GM21619 (cell line): ENCODE measurements around the gene MFNG.

Source experiments
- ATAC-seq: cut with Tn5 transposase; IDR thresholded peaks from one replicate; pipeline ENCODE4 v1.9.1; 2021; ENCODE audit not compliant: unreplicated experiment

The MFNG gene

GRCh38 chr22:37453696-37454095, 32.5 kb downstream of the MFNG start:
- ATAC-seq: no peak

DNA sequence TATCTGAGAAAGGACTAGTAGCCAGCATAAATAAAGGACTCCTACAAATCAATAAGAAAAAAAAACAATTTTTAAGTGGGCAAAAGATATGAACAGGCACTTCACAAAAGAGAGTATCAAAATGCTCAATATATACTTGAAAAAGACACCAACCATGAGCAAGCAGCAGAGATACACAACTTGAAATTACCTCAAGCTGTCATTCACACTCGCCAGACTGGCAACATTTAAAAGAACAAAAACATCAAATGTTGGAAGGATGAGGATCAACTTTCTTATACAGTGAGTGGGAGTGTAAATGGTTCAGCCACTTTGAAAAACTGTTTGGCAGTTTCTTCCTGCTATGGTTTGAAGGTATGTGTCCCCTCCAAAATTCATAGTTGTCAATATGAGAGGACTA, 35.0 kb downstream of the MFNG start:
- no peak for ATAC-seq

DNA sequence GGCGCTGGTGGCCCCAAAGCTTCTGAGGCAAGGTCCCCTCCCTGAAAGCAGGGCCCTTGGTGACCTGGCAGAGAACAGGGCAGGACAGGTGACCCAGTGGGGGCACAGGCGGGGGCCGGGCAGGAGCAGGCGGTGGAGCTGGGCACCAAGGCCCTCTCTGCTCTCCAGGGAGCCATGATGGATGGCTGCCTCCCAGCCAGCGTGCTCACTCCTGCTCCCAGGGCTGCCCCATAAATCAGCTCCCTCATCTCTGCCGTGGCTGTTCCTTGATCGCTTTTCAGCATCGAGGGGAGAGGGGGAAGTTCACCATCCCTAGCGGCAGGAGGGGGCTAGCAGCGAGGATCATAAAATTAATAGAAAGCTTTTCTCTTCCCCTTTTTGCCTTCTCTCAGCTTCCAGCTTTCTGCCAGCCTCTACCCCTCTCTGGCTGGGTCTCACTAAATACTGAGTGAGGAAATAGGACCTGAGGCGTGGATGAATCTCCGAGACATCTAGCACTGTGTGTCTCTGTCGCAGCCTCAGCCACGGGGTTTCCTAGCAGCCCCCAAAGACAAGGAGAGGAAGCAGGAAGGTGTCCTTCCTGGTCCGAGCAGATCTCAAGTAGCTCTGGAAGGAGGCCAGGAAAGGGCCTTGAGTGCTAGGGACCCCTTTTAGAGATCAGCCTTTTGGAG, 36.7 kb downstream of the MFNG start:
- ATAC-seq: no peak

DNA sequence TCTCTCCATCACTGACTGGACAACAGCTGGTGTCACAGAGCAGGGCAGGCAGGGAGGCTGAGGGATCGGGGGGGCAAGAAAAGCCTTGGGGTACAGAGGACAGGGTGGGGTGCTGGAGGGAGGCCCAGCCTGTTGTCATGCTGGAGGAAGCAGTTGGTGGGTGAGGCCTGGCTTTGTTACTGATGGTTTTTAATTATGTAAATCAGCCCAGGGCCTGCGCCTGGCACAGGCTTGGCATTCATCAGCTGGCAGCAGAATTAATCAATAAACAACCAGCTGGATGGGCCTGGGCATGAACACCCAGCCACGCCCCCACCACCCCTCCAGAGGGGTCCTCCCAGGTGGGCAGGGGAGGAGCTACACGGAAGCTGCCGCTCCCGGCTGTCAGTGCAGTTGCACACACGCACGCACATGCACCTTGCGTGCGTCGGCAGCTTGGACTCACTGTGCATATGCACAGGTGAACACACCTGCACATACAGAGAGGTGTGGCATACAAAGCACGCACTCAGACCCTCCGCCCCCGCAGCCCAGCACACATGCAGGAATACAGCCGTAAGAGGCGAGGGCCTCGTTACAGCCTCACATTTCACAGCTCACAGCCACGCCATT, 37.6 kb downstream of the MFNG start:
- ATAC-seq: no peak

GRCh38 chr22:37445501-37445900, 40.7 kb downstream of the MFNG start:
- ATAC-seq: no peak

GRCh38 chr22:37443977-37444376, 42.2 kb downstream of the MFNG start:
- ATAC-seq: no peak

GRCh38 chr22:37443086-37443485, 43.1 kb downstream of the MFNG start:
- ATAC-seq: no peak

- no peak for ATAC-seq
Observed at GRCh38 chr22:37442537-37442936, 43.6 kb downstream of the MFNG start.

DNA sequence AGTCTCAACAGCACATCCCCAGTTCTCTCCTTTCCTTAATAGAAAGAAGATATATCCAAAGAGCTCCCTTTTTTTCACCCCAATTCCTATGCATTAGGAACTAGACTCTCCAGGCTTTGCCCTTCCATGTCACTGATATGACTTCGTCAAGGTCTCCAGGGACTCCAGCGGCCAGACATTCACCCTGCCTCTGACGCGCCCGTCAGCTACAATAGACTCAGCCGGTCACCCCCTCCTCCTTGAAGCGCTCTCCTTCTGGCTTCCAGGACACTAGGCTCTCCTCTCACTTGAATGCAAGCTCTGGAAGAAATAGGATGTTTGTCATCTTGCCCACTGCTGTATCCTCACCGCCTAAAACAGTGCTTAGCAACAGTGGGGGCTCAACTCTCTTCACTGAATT, 44.0 kb downstream of the MFNG start:
- ATAC-seq: no peak

DNA sequence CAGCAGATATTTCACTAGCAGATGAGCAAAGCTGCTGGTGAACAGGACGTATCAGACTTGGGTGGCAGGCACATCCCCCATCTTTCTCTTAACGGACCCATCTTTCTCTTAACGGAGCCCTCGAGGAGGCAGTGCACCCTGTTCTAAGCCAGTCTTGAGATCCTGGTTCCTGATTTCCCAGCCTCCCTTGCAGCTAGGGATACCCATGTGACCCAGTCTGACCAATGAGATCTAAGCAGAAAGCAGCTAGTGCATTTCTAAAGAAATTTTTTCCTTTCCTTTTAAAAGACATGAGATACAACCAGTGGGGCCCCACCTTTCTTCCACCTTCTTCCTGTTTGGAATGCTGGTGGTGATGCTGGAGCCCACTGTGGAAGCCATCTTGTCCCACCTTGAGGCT, 45.3 kb downstream of the MFNG start:
- ATAC-seq: no peak

DNA sequence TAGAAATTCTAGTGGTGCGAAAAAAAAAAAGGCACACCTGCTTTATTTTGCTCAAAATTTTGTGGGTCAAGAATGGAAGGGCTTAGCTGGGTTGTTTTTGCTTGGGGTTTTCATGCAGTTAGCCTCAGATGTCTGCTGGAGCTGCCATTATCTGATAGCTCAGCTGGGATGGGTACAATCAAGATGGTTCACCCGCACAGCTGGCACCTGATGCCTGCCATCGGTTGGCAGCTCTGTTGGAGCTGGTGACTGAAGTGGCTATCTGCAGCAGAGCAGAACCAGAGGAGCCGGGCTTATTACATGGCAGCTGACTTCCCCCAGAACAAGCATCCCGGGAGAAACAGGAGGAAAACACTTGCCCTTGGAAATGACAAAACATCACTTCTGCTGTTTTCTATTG, 46.8 kb downstream of the MFNG start:
- ATAC-seq: no peak

- ATAC-seq: no peak
Observed at GRCh38 chr22:37435970-37436603, 50.1 kb downstream of the MFNG start.

DNA sequence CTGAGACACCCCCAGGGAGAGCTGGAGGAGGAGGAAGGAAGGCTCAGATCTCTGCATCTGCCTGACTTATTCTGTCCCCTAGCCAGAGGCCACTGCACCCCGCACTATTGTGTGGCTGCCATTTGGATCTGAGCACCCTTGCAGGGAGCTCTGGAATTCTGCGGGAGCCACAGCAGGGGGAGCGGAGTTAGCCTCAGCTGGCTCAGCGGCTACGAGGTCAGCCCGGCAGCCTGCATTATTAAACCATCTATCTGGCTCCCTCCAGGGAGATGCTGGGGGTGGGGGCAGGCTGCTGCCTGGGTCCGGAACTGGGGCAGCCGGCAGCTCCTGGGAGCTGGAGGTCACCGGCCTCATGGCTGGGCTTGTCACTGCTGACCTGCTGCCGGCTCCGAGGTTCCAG, 52.4 kb downstream of the MFNG start:
- no peak for ATAC-seq

DNA sequence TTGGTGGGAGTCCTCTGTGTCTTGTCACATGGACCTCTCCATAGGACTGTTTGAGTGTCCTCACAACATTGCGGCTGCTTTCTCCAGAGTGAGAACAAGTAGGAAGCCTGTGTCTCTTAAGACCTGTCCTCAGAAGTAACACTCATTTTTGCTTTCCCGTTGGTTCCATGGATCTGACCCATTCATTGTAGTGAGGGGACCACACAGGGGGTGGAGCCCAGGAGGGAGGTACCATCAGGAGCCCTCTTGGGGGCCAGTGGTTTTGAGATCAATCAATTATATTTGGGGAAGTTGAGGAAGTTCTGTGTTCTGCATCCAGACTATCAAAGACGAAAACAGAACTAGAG, 53.5 kb downstream of the MFNG start:
- ATAC-seq: no peak

- no peak for ATAC-seq
Observed at GRCh38 chr22:37431801-37432707, 54.1 kb downstream of the MFNG start.

GRCh38 chr22:37431366-37431765, 54.8 kb downstream of the MFNG start:
- no peak for ATAC-seq

- ATAC-seq: no peak
Observed at GRCh38 chr22:37430941-37431340, 55.2 kb downstream of the MFNG start.

DNA sequence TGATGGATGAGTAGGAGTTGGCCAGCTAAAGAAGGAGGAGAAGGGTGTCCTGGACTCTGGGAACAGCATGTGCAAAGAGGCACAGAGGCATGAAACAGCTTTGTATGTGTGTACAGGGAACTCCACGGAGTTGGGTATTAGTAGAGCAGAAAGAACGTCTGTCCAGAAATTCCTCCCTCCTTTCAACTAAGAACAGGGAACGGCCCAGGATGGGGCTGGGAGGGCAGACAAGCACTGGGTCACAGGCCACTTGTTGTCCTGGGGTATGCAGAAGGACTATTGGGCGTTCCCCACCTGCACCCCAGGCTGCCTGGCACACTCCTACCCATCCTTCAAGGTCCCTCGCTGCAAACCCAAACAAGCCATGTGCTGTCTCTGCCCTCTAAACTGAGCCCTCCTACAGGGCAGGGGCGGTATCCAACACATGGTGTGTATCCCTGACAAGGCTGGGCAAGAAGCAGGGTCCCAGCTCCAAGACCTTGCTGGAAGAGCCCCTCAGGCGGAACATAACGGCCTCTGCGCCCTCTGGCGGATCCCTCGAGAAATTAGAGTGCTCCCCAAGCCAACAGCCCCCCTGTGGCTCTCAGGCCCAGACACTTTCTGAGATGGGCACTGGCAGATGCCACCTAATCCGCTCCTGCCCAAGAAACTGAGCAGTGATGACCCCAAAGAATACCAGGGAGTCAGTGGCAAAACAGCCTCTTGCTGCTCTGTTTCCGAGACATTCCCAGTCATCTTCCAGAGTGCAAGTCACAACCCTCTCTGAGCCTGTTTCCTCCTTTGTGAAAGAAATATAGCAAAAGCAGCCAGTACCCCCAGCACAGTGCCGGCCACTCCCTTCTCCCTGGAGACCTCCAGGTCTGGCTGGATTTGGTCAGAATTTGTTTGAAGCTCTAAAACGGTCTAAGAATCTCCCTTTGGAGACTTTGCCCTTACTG, 57.3 kb downstream of the MFNG start:
- no peak for ATAC-seq

DNA sequence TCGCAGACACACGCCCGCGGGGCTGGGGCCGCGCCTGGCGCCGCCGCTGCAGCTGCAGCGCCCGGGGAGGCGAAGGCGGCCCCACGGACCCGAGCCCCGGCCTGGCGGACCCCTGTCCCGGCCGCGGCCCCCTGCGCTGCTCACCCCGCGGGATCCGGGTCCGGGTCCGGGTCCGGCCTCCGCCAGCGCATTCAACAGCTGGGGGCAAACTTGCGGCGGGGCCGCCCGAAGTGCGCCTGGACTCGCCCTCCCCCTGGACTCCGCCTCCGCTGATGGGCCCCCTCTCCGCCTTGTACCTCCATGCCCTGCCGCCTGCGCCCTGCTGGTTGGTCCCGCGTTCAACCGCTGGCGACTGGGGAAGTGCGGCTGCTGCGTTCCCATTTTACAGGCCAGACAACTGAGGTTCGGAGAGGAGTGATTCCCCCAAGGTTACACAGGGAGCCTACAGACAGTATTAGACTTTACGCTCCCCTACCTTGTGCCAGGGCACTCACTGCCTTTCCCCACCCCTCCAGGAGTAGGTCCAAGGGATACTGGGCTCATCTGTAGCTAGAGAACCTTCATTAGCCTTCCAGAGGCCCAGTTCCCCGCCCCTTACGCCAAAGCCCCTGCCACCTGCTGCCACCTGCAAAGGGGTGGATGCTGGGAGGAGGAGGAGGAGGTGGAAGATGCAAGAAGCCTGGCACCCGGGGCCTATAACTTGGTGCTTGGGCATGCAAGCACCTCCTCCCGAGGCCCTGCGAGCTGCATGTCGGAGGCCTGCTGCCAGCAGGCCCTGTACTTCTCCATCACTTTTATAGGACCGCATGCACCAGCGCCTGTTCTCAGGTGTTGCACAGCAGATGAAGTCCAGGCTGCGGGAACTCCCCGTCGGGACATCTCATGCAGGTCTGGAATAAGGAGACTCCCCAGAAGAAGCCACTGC, 58.2 kb downstream of the MFNG start:
- no peak for ATAC-seq
